ENCODE results near the gene SLC6A12.

The SLC6A12 gene

DNA sequence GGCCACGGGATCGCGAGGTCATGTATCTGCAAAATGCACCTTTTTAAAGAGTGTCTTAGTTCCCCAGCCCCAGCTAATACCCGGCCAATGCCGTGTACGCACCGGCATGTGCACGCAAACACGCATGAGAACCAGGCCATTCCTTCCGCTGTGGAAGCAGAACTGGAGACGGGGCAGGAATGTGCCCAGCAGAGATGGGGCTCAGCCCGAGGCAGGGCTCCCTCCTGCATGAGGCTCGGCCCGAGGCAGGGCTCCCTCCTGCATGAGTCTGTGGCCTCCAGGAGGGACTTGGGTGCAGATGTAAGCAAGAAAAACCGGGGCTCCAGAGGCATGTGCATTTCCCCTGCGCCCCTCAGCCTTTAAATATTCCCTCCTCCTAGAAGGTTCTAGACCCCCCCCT is 38.2 kb downstream of the SLC6A12 start:
- DNase-seq = no peak

DNA sequence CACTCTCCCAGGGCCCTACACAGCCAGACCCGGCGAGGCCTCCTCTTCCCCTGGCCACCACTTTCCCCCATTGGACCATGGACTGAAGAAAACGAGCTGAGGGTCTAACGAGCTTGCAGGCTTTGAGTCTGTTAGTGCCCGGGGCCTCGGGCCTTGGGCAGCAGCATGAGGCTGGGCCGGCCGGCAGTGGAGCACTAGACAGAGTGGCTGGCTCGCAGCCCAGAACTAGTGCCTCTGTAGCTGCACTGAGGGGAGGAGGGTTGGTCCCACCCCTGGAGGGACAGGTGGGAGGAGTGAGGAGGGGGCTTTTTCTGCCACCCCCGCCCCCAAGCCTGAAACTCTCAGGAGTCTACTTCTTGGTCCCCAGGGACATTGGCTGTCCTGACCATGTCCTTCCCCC is 38.7 kb downstream of the SLC6A12 start:
- DNase-seq = no peak

DNA sequence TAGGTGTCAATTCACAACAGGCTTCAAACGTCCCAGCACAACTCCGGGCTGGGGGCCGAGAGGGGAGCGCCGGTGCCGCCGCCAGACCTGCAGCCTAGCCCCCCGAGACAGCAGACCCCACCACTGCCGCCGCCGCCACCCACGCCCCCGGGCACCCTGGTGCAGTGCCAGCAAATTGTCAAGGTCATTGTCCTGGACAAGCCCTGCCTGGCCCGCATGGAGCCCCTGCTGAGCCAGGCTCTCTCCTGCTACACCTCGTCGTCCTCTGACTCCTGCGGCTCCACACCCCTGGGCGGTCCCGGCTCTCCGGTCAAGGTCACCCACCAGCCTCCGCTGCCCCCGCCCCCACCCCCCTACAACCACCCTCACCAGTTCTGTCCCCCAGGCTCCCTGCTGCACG is 39.4 kb downstream of the SLC6A12 start:
- no peak for DNase-seq

DNA sequence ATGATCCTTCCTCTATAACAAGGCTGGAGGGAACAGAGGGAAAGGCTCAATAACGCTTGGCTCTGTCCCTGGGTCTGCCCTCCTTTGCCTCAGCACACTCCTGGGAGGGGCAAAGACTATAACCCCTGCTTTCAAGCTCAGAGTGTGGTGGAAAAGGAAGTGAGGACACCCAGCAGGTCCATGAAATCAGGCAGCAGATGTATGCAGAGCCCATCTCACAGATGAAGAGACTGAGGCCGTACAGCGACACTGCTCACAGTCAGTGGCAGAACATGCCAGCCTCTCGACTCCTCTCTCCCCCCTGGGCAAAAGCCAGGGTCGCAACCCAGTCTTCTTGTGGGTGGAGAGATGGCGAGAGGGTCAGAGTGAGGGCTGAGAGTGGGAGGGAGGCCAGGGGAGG is 39.8 kb downstream of the SLC6A12 start:
- no peak for DNase-seq

DNA sequence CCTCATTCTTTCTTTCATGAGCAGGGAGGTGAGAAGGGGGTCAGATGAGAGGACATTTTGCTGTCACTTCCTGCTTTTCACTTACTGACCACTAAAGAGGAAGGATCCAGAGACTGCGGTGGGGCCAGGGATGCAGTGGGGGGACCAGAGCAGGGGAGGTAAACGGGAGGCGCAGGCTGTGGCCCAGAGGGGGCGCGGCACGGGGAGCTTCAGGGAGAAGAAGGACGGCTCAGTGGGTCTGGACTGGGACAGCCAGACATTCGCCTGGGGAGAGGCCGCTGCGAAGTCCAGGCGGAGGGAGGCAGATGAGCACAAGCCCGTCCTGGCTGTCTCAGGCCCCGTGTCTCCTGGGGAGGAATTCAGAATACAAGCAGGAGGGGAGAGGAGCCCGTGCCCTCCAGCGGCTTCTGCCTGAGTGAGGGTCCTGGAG is 41.2 kb downstream of the SLC6A12 start:
- DNase-seq = no peak

DNA sequence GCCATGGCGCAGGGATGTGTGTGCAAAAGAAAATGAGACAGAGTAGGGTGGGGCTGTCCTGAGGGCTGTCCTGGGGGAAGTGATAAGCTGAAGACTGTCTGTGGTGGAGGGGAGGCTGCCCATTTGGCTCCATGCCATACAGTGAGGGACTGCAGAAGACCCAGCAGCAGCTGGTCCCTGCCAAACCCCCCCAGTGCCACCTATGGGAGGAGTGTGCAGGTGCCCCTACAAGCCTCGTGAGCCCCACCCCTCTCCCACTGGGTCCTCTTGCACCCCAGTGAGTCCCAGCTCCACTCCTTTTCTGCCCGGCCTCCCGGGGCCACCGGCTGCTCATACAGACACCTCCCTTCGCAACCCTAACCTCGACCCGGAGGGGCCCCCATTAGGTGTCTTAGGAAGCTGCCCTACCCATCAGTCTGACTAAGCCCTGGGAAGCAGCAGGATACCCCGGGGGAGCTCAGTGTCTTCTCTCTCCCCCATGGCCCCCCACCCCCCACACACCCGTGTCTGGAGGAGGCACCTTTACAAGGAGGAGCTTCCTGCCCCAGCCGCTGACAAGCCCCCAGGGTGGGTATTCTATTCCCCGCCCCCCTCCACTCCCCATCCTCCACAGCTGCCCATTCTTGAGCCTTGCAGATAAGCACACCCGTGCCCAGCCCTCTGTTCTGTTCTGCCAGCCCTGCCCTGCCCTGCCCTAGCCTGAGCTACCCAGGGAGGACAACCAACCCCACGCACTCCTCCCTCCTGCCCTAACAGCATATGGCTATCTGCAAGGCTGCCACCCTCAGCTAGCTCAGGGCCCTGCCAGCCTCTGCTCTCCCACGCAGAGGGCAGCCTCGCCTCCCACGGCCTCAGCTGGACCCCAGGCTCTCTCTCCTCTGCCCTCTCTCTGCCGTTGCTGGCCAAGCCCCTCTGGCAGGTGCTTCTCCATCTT is 41.9 kb downstream of the SLC6A12 start:
- no peak for DNase-seq

DNA sequence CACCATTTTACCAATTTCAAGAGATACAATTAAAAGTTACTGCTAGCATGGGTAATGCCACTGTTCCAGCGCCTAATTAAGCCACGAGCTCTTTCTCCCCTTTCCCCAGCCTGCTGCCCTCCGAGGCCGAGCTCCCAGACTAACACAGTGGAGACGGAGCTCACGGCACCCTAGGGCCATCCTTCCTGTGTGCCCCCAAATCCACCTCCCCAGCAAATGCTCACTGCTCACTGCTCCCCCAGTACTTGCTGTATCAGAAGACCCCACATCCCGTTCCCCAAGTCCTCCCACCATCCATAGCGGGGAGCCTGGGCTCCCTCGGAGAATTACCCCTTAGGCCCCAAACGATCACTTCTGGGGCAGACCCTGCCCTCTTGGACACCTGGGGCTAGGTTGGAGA is 42.7 kb downstream of the SLC6A12 start:
- no peak for DNase-seq

DNA sequence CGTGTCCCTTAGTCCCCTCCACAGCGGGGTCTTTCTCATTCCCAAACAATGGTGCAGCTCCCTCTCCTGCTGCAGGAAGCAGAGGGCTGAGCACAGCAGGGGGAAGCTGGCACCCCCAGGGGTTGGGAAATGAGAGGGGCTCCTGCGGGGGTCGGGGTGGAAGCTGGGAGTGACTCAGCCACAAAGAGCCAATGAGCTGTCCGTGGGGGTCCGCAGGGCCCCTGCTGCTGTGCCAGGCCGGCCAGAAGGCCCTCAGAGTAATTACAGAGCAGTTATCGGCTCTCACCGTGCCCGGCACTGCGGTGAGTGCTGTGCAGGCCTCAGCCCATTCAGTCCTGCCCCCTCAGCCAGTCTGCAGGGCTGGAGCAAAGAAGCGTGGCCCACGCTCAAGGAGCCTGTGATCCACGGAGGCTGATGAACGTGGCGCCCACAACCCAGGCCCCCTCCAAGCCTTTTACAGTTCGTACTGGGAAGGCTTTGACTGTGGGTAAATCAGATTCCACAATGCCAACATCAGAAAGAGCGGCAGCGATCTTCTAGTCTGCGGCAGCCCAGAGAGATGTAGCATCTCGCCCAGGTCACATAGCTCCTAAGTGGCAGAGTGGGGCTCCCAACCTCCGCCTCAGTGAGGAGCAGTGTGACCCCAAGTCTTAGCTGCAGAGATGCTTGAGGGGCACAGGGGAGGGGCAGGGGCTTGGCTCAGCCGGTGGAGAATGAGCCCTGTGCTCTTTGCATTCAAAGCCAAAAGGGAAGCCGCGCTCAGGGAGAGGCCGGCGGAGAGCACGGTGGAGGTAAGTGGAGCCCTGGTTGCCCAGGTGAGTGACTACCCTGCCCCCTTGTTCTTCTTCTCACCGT is 43.4 kb downstream of the SLC6A12 start:
- DNase-seq = no peak

DNA sequence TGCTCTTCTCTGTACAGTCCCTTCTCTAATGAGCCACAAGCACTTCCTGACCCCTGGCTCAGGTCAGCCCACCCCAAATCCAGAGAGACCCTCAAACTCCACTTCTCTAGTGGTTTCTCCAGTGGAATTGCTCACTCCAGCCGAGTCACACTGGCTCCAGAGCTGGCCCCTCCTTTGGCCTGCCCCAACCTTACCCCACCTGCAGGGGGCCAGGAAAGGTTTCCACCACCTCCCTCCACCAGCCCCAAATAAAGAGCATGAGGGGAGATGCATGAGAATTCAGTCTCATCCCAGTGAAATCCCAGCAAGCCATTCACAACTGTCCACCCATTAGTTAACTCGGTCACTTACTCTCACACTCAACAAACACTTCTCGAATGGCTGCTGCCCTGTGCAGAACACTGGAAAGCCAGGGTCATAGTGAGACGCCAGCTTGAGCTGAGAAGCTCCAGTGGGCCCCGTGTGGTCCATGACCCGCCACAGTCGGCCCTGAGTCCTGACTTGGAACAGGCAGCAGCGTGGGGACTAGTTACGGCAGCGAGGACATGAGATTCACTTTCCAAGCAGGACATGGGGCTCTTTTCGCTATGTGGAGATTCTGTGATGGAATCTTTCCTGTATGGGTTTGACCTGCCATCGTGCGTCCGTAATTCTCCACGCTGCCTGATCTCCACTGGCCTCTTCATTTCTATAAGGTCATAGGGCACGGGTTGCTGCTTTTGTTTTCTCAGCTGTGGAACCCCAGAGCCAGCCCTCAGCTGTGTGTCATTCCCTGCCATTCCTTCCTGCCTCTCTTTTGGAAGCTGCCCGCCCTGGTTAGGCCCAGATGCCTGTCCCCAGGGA is 44.2 kb downstream of the SLC6A12 start:
- DNase-seq = no peak

DNA sequence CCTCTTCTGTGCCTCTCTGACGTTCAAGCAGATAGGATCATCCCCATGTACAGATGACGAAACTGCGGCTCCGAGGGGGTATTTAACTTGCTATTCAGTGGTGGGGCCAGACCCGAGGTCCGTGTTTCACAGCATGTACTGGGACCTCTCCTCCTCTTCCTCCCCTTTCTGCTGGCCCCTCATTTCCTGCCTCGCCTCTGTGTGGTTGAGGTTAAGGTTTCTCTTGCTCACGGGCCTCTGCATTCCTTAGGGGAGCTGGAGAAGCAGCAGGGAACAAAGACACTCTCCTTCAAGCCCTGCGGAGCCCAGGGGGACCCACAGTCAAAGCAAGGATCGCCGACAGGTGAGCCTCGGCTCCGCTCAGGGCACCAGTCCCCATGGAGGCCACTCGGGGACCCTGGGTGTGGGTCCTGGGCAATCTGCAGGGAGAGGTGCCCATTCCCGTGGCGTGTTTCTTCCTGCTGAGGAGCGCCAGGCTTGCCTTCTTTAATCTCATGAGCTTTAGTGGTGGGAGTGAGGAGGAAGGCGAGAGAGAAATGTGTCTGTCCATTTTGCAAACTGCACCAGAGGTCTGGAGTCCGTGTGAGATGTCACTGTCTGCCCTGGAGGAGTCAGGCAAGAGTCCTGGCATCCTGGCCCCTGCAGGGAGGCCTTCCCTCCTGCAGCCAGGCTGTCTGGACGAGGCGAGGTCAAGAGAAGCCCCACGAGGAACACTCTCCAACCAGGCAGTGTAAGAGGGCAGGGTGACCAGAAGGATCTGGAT is 45.0 kb downstream of the SLC6A12 start:
- peak; percentile 65 for DNase-seq

DNA sequence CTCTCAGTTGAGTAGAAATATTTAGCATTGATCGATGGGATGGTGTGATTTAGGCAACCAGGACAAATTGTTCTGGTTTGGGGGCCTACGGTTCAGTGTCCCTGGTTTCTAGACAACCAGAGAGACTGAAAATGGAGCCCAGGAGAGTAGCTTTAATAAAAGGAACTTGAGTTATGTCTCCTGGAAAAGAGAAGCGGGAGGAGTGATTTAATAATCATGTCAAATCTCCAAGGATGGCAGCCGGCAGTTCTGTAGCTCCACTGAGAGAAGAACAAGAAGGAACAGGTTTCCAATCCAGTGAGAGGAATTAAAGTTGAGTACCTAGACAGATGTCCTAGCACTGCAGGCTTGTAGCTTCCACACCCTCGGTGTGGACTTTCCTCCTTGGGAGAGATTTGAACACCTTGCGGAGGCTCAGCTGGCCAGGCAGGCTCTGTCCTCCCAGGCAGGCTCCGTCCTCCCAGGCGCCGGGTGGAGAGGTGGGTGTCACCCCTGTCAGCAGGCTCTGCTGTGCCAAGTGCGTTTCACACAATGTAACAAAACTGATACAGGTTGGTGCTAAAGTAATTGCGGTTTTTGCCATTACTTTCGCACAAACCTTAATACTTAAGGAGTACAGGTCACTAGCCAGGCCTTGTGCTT is 45.9 kb downstream of the SLC6A12 start:
- DNase-seq = no peak

DNA sequence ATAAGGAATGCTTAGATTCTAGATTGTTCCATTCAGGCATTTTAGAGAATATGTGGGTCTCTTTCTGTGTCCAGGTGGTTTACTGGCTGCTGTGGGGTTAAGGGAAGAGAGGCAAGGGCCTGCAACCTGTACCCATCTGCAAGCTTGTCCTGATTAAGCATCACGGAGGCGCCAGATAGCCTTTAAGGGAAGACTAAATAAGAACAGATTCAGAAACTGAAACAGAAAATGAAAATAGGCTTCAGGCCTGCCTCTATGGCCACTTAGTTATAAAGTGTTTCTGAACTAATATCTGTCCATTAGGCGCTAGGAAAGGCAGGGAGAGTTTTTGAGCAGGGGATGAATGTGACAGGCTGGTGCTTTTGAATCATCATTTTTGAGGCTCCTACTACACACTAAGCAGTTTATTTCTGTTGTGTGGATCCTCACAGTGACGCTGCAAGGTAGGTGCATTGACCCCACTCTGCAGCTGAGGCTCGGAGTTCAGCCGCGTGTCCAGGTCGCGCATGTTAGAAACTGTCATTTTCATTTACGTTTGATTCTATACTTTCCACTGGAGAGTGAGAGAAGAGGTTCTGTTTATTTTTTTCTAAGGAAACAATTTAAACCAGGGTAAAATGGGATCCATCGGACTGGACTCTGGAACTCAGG is 47.4 kb downstream of the SLC6A12 start:
- DNase-seq = no peak

DNA sequence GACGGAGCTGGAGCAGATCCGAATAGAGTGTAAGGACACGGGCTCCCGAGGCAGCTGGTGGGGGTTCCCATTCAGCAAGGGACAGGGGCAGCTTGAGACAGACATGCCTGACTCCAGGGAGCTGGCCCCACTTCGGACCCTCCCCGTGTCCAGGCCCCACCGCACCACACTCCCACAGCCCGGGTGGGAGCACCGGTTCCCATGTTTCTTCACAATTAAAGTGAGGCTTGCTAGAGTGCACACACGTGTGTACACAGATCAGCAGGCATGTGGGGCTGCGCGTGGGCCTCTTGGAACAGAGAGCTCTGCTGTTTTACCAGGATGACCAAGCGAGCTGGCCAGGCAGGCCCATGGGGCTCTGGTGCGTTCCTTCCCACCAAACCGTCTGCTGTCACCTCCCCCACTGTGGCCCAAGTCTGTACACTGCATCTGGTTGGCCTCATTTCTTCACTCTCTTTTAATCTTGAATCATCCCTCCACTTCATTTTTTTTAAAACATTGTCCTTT is 48.0 kb downstream of the SLC6A12 start:
- DNase-seq = no peak

DNA sequence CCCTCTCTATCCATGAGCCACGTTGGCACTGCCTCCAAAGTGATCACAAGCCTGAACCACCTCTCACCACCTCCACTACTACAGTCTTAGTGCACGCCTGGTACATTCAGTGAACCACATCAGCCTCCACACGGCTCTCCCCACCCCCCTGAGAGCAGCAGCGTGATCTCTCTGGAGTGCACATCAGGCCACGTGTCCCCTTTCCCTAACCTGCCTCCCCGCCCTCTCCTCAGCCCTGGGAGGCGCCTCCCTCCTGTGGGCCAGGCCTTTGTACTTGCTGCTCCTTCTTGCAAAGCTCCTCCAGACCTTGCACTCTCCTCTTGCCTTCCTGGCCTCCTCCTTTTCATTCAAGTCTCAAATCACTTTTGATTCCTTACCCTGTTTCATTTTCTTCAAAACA is 49.8 kb downstream of the SLC6A12 start:
- no peak for DNase-seq

DNA sequence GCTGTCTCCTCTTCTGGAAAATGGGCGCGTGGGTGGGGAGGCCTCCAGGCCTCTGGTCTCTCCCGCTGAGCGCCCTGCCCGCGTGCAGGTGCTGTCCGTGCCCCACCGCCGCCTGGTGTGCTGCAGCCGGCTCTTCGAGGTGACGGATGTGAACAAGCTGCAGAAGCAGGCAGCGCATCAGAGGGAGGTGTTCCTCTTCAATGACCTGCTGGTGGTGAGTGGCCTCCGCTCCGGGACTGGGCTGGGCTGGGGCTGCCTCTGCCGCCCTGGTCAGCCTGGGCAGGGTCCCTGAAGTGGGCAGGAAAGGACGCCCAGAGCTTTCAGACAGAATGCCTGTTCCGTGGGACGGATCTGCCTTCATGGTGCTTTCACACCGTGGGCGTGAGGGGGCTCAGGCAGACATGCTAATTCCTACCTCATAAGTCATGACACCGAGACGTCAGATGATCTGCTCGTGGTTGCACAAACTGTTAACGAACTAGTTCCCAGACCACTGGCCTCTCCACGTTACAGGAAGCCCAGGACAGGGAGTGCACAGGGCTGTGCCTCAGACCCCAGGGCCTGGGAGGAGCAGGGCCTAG is 50.5 kb downstream of the SLC6A12 start:
- DNase-seq = no peak

DNA sequence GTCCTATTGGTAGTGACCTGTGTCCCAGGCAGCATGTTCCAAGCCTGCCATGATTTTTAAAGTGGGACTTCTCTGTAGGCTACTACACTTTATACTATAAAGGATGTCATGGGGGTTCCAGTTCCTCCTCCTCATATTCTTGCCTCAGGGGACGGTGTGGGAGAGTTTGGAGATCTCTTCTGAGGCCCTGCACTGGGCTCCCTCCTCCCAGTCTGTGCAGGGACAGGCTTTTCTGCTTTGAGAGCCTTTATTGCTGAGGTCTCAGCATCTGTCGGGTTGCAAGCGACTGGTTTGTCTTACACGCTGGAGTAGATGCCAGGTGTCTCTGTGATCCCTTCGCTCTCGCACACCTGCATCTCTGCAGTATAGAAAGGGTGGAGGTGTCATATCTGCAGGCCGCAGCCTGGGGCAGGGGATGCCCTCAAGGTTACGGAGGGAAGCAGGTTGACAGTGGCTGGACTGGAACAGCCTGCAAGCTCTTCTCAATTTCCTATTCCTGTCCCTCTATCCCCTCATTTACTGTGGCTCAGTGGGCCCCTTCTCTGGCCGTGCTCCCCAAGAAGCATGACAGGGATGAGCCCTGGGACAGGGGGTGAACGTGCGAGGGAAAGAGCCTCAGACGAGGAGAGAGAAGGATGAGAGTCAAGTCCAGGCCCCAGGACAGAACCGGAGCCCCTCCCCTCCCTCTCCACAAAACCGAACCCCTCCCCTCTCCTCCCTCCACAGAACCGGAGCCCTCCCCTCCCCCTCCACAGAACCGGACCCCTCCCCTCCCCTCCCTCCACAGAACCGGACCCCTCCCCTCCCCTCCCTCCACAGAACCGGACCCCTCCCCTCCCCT is 51.3 kb downstream of the SLC6A12 start:
- DNase-seq = no peak

DNA sequence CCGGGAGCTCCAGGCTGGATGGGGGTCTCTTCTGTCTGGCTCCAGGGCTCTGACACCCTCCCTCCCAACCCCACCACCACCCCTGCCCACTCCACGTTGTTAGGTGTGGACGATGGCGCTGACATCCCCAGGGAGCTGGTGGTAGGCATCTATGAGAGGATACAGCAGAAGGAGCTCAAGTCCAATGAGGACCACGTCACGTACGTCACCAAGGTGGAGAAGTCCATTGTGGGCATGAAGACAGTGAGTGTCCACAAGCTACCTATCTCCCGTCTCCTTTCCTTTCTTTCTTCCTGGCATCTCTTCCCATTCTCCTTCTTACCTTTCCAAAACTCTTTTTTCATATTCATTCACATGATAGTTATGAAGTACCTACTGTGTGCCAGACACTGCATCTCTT is 52.1 kb downstream of the SLC6A12 start:
- no peak for DNase-seq

DNA sequence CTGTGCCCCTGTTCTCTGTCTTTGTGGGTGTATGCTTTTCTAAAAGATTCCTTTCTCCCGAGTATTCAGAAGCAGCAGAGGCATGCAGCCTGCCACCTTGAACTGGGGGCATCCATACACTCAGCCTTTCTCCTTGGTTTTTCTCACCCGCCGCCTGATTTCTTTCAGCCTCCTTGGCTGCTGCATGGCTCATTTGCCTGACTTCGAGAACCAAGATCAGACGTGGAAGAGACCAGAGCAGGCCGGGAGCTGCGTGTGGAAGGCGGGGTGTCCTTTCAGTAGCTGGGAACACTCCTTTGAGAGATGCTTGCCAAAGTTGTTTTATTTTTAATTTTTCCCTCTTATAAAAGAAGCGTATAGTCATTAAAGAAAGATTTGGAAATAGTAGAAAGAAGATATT is 53.1 kb downstream of the SLC6A12 start:
- no peak for DNase-seq

DNA sequence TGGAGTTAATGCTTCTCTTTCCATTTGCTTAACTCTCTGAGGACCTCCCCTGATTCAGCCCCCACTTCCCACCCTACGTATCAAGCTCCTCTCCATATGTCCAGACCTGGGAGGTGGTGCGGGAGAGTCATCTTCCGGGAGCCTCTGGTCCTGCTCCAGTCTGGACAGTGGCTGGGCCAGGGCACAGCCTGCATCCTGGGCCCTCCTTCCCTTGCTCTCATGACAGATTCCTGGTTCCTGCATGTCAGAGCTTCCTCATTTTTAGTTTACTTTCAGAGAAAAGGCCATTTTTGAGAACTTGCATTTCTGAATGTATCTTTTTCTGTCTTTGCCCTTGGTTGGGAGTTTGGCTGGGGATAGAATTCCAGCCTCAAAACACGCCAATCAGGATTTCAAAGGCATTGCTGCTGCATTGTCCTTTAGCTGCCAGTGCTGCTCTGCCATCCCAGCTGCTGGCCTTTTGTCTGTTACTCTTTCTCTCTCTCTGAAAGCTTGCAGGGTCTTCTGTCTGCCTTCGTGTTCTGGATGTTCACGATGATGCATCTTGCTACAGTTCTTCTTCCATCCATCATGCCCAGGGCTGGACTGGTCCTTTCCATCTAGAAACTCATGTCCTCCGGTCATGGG is 54.7 kb downstream of the SLC6A12 start:
- DNase-seq = no peak
